Lung (tissue), 12 donors: ENCODE measurements around the gene CCDC136. TPM values are rescaled to one million over a fixed set of nuclear protein-coding genes. Genes with fewer than 3 reads are reported as not detected.

Experiments used
- ATAC-seq: fragments of 200-7000 bp; cut with Tn5 transposase; one replicate; pipeline ENCODE4 v1.9.1; 2020; ENCODE audit warnings: moderate number of reproducible peaks; ENCODE audit not compliant: insufficient read depth, low FRiP score
- DNase-seq, 3 donors: peaks; one replicate each; pipeline ENCODE4 v3.0.0-alpha.2; 2013 to 2017
- H3K27ac ChIP-seq, 2 donors: one replicate each; pipeline ENCODE4 v1.5.1; 2013; ENCODE audit warnings: mild to moderate bottlenecking in 2 of 2, moderate library complexity in 2 of 2, control low read depth in 1 of 2, inconsistent platforms in 1 of 2, low read depth in 1 of 2, low read length in 1 of 2
- H3K27me3 ChIP-seq, 3 donors: one replicate each; pipeline ENCODE4 v1.5.1; 2013; ENCODE audit warnings: low read length in 2 of 3; ENCODE audit not compliant: control insufficient read depth in 3 of 3, insufficient read depth in 3 of 3
- H3K36me3 ChIP-seq, 4 donors: one replicate each; pipeline ENCODE4 v1.5.1; 2013; ENCODE audit warnings: low read length in 4 of 4, mild to moderate bottlenecking in 1 of 4, moderate library complexity in 1 of 4; ENCODE audit not compliant: control insufficient read depth in 4 of 4, insufficient read depth in 4 of 4
- H3K4me1 ChIP-seq, 5 donors: one replicate each; pipeline ENCODE4 v1.5.1; 2013; ENCODE audit warnings: low read length in 5 of 5, mild to moderate bottlenecking in 2 of 5, moderate library complexity in 1 of 5; ENCODE audit not compliant: control insufficient read depth in 5 of 5, insufficient read depth in 5 of 5
- H3K4me3 ChIP-seq: one replicate; pipeline ENCODE4 v1.5.1; 2013; ENCODE audit warnings: mild to moderate bottlenecking, control low read depth, moderate library complexity
- H3K9ac ChIP-seq, 2 donors: one replicate each; pipeline ENCODE4 v1.5.1; 2013; ENCODE audit warnings: low read length in 2 of 2, control low read depth in 1 of 2; ENCODE audit not compliant: insufficient read depth in 1 of 2
- H3K9me3 ChIP-seq, 4 donors: one replicate each; pipeline ENCODE4 v1.5.1; 2013; ENCODE audit warnings: low read length in 3 of 4, mild to moderate bottlenecking in 1 of 4, moderate library complexity in 1 of 4; ENCODE audit not compliant: control insufficient read depth in 4 of 4, insufficient read depth in 3 of 4
- CTCF ChIP-seq: IDR thresholded peaks from 2 replicates; pipeline ENCODE4 v1.5.1; 2012; ENCODE audit warnings: mild to moderate bottlenecking; ENCODE audit errors: control extremely low read depth, extremely low read depth
- WGBS, 2 donors: extraction: QIAGEN DNeasy Blood & Tissue Kit; methylation state at CpG; one replicate each; pipeline ENCODE4 v1.1.7; 2013; 5-methylcytosine and 5-hydroxymethylcytosine counted together
- polyA plus RNA-seq, 2 donors: library from polyadenylated mRNA; stranded (reverse); fragments of 200-250 nt; gene quantifications; one replicate each; pipeline ENCODE4 v1.2.1, GENCODE V29; 2013
- total RNA-seq, 2 donors: library from RNA; depleted of rRNA in 1 of 2; stranded (reverse); fragments of >200 nt in 1 of 2; gene quantifications; one replicate each; pipeline ENCODE4 v1.2.1, GENCODE V29; 2014 to 2021
- donor health status: control.
- donor health status: control.
- donor health status: Bipolar disorder and iron deficiency.
- donor health status: healthy.
- donor health status: DM: yes; HTN: yes; CAD: no.

CCDC136 gene
- total and polyA plus RNA-seq, 4 donors: 0.70 to 6.4 (median 1.7) TPM

- ATAC-seq: no peak
- no peak for DNase-seq
Observed at GRCh38 chr7:128838109-128838779, 46.5 kb downstream of the CCDC136 start.

GRCh38 chr7:128838981-128839731 is 47.4 kb downstream of the CCDC136 start:
- WGBS, 2 donors: 93 to 97% methylated on average over 17 of the region's 17 CpGs
- Histone ChIP-seq H3K4me1 (peaks cover 0 to 7% (median 3%) of the 10 kb centered on the region in 5 donors), H3K27me3 (no peaks in the 10 kb centered on the region), H3K27ac (peak overlapping the region in 1 of 2 donors; percentile 13), H3K36me3 (peaks cover 0 to 21% (median 10%) of the 10 kb centered on the region in 4 donors), H3K4me3 (no peak overlapping the region), H3K9me3 (no peaks in the 10 kb centered on the region), H3K9ac (no peak overlapping the region)
- DNase-seq (no peak), ATAC-seq (no peak)
- no peak for TF ChIP-seq CTCF

More at GRCh38 chr7:128838109-128838779, 46.5 kb downstream of the CCDC136 start:
- Histone ChIP-seq H3K4me1 (peaks cover 0 to 17% (median 6%) of the 10 kb centered on the region in 5 donors), H3K9ac (no peak overlapping the region), H3K27me3 (no peaks in the 10 kb centered on the region), H3K36me3 (peaks cover 0 to 17% (median 9%) of the 10 kb centered on the region in 4 donors), H3K27ac (no peak overlapping the region), H3K9me3 (no peaks in the 10 kb centered on the region), H3K4me3 (no peak overlapping the region)
- no peak for TF ChIP-seq CTCF
- 95% methylated on average over 22 of the region's 22 CpGs for WGBS, 2 donors

- DNase-seq (no peak), ATAC-seq (no peak)
- H3K27ac ChIP-seq: peak overlapping the region in 1 of 2 donors; percentile 13
- H3K9me3 ChIP-seq: no peaks in the 10 kb centered on the region
- no peak for TF ChIP-seq CTCF
- 80 to 93% methylated on average over 13 of the region's 13 CpGs for WGBS, 2 donors
- peaks cover 0 to 7% (median 0%) of the 10 kb centered on the region in 5 donors for H3K4me1 ChIP-seq
- peaks cover 0 to 21% (median 10%) of the 10 kb centered on the region in 4 donors for H3K36me3 ChIP-seq
- no peak overlapping the region for H3K9ac ChIP-seq
- no peak overlapping the region for H3K4me3 ChIP-seq
- H3K27me3 ChIP-seq: no peaks in the 10 kb centered on the region
Observed at GRCh38 chr7:128839751-128840177, 48.0 kb downstream of the CCDC136 start.
